HEK293 (cell line): ENCODE results near the gene TFG.

Experiments used
- KLF16 ChIP-seq: fragments of 450-650 bp; formaldehyde crosslinking; IDR thresholded peaks from 2 replicates; pipeline ENCODE4 v1.5.1; 2017; ENCODE audit warnings: missing biosample characterization, missing genetic modification characterization
- MYNN ChIP-seq: fragments of 450-650 bp; formaldehyde crosslinking; IDR thresholded peaks from 2 replicates; pipeline ENCODE4 v1.5.1; 2016; ENCODE audit warnings: missing biosample characterization, missing genetic modification characterization, borderline replicate concordance
- SP2 ChIP-seq: fragments of 450-650 bp; formaldehyde crosslinking; IDR thresholded peaks from 2 replicates; pipeline ENCODE4 v1.5.1; 2016; ENCODE audit warnings: missing biosample characterization, missing genetic modification characterization
- YY1 ChIP-seq: fragments of 450-650 bp; formaldehyde crosslinking; IDR thresholded peaks from 2 replicates; pipeline ENCODE4 v1.5.1; 2018; ENCODE audit warnings: missing biosample characterization, missing genetic modification characterization
- ZNF138 ChIP-seq: fragments of 450-650 bp; formaldehyde crosslinking; IDR thresholded peaks from 2 replicates; pipeline ENCODE4 v1.5.1; 2016; ENCODE audit warnings: missing biosample characterization, missing genetic modification characterization, borderline replicate concordance
- ZNF202 ChIP-seq: fragments of 450-650 bp; formaldehyde crosslinking; IDR thresholded peaks from 2 replicates; pipeline ENCODE4 v1.5.1; 2016; ENCODE audit warnings: missing biosample characterization, missing genetic modification characterization, borderline replicate concordance
- ZNF350 ChIP-seq: fragments of 450-650 bp; formaldehyde crosslinking; IDR thresholded peaks from 2 replicates; pipeline ENCODE4 v1.5.0; 2017; ENCODE audit warnings: missing biosample characterization, mild to moderate bottlenecking, missing genetic modification characterization
- ZNF423 ChIP-seq: fragments of 450-650 bp; formaldehyde crosslinking; IDR thresholded peaks from 2 replicates; pipeline ENCODE4 v1.5.1; 2016; ENCODE audit warnings: missing biosample characterization, missing genetic modification characterization
- ZNF626 ChIP-seq: fragments of 450-650 bp; sonication (Bioruptor Pico); formaldehyde crosslinking; IDR thresholded peaks from 2 replicates; pipeline ENCODE4 v1.5.1; 2018; ENCODE audit warnings: missing biosample characterization, missing genetic modification characterization, inconsistent platforms
- ZNF792 ChIP-seq: fragments of 450-650 bp; formaldehyde crosslinking; IDR thresholded peaks from 2 replicates; pipeline ENCODE4 v1.5.1; 2016; ENCODE audit warnings: missing biosample characterization, missing genetic modification characterization
- TF ChIP-seq, protein P1 (sequence below): fragments of 450-650 bp; formaldehyde crosslinking; IDR thresholded peaks from 2 replicates; pipeline ENCODE4 v1.5.1; 2016; ENCODE audit warnings: missing biosample characterization, missing genetic modification characterization
- TF ChIP-seq, protein P2 (sequence below): fragments of 450-650 bp; formaldehyde crosslinking; IDR thresholded peaks from 2 replicates; pipeline ENCODE4 v1.5.1; 2016; ENCODE audit warnings: missing biosample characterization, missing genetic modification characterization
- TF ChIP-seq, protein P3 (sequence below): fragments of 450-650 bp; formaldehyde crosslinking; IDR thresholded peaks from 2 replicates; pipeline ENCODE4 v1.5.1; 2016; ENCODE audit warnings: missing biosample characterization, missing genetic modification characterization

DNA sequence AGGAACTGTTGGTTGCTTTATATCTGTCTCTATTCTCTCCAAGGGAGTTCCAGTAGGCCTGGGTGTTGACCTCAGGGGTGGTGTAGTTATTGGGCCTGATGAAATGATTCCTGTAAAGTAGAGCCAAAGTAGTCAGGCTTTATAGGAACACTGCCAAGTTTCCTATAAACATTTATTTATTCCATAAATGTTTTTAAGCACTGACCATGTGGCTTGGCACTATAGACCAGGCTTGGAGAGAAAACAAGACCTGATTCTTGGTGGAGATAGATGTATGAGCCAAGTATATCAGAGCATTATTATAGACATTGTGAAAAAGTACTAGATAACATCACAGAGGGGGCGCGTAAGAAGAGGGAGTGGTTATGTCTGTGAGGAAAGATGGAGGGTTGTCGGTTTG is 65.9 kb downstream of the TFG start:
- TF ChIP-seq, protein P1, sequence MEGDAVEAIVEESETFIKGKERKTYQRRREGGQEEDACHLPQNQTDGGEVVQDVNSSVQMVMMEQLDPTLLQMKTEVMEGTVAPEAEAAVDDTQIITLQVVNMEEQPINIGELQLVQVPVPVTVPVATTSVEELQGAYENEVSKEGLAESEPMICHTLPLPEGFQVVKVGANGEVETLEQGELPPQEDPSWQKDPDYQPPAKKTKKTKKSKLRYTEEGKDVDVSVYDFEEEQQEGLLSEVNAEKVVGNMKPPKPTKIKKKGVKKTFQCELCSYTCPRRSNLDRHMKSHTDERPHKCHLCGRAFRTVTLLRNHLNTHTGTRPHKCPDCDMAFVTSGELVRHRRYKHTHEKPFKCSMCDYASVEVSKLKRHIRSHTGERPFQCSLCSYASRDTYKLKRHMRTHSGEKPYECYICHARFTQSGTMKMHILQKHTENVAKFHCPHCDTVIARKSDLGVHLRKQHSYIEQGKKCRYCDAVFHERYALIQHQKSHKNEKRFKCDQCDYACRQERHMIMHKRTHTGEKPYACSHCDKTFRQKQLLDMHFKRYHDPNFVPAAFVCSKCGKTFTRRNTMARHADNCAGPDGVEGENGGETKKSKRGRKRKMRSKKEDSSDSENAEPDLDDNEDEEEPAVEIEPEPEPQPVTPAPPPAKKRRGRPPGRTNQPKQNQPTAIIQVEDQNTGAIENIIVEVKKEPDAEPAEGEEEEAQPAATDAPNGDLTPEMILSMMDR (tag by site-specific recombination): no peak
- no peak for TF ChIP-seq MYNN
- TF ChIP-seq ZNF792 (tag by site-specific recombination): no peak
- TF ChIP-seq YY1 (tag by site-specific recombination): no peak
- TF ChIP-seq, protein P2, sequence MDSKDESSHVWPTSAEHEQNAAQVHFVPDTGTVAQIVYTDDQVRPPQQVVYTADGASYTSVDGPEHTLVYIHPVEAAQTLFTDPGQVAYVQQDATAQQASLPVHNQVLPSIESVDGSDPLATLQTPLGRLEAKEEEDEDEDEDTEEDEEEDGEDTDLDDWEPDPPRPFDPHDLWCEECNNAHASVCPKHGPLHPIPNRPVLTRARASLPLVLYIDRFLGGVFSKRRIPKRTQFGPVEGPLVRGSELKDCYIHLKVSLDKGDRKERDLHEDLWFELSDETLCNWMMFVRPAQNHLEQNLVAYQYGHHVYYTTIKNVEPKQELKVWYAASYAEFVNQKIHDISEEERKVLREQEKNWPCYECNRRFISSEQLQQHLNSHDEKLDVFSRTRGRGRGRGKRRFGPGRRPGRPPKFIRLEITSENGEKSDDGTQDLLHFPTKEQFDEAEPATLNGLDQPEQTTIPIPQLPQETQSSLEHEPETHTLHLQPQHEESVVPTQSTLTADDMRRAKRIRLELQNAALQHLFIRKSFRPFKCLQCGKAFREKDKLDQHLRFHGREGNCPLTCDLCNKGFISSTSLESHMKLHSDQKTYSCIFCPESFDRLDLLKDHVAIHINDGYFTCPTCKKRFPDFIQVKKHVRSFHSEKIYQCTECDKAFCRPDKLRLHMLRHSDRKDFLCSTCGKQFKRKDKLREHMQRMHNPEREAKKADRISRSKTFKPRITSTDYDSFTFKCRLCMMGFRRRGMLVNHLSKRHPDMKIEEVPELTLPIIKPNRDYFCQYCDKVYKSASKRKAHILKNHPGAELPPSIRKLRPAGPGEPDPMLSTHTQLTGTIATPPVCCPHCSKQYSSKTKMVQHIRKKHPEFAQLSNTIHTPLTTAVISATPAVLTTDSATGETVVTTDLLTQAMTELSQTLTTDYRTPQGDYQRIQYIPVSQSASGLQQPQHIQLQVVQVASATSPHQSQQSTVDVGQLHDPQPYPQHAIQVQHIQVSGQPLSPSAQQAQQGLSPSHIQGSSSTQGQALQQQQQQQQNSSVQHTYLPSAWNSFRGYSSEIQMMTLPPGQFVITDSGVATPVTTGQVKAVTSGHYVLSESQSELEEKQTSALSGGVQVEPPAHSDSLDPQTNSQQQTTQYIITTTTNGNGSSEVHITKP (tag by site-specific recombination): no peak
- TF ChIP-seq ZNF423: no peak
- no peak for TF ChIP-seq KLF16 (tag by site-specific recombination)
- TF ChIP-seq ZNF626 (tag by site-specific recombination): no peak
- no peak for TF ChIP-seq ZNF350 (tag by site-specific recombination)
- no peak for TF ChIP-seq ZNF138 (tag by site-specific recombination)
- TF ChIP-seq SP2 (tag by site-specific recombination): no peak
- no peak for TF ChIP-seq ZNF202 (tag by site-specific recombination)
- TF ChIP-seq, protein P3, sequence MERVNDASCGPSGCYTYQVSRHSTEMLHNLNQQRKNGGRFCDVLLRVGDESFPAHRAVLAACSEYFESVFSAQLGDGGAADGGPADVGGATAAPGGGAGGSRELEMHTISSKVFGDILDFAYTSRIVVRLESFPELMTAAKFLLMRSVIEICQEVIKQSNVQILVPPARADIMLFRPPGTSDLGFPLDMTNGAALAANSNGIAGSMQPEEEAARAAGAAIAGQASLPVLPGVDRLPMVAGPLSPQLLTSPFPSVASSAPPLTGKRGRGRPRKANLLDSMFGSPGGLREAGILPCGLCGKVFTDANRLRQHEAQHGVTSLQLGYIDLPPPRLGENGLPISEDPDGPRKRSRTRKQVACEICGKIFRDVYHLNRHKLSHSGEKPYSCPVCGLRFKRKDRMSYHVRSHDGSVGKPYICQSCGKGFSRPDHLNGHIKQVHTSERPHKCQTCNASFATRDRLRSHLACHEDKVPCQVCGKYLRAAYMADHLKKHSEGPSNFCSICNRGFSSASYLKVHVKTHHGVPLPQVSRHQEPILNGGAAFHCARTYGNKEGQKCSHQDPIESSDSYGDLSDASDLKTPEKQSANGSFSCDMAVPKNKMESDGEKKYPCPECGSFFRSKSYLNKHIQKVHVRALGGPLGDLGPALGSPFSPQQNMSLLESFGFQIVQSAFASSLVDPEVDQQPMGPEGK: no peak
